HG02678 (cell line): ENCODE results near the gene PICALM.

Experiments used
- ATAC-seq: cut with Tn5 transposase; IDR thresholded peaks from one replicate; pipeline ENCODE4 v1.9.1; 2021; ENCODE audit warnings: mild to moderate bottlenecking, moderate library complexity; ENCODE audit not compliant: unreplicated experiment

Gene PICALM

DNA sequence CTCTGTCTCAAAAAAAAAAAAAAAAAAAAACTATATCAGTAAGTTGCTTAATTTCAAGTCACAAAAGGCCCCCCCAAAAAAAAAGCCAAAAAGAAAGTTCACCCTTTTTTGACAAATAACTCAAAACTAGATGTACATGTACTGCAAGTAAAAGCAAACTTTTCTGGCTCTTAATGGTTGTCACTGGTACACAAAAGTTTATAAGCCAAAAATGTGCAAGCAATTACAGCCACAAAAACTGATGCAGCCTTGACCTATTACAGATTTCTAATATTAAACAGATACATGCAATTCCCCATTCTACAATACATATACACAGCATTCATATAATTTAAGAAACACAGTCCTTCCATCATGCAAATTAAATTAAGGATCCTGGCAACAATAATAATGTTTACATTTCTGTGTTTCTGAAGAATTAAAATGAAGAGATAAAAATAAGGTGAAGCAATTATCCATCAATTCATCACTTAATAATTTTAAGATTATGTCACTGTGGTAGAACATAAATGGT lies 18.6 kb downstream of the PICALM start:
- ATAC-seq = no peak

DNA sequence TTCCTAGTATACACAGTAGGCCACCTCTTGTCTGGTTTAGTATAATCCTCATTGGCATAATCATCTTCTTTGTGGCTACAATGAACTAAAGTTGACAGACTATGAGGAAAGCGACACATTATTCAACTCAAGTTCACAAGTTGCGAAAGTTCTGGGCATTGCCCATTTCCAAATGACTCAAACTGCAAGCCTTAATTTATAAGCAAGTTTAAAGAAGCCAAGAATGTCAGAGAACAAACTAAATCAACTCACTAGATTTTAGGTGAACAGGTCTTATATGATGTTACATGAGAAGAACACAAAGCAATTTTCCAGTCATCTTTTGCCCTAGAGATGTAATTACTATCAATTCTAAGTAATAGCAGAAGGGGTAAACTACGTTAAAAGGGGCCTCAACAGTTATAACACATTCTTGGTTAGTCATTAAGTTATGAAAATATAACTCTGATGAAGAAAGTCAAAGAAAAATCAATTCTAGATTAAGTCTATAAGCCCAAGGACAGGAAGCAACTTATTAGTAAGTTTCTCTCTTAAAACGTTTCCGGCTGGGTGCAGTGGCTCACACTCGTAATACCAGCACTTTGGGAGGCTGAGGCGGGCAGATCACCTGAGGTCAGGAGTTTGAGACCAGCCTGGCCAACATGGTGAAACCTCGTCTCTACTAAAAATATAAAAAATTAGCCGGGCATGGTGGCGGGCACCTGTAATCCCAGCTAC lies 21.5 kb downstream of the PICALM start:
- peak; percentile 43 for ATAC-seq

DNA sequence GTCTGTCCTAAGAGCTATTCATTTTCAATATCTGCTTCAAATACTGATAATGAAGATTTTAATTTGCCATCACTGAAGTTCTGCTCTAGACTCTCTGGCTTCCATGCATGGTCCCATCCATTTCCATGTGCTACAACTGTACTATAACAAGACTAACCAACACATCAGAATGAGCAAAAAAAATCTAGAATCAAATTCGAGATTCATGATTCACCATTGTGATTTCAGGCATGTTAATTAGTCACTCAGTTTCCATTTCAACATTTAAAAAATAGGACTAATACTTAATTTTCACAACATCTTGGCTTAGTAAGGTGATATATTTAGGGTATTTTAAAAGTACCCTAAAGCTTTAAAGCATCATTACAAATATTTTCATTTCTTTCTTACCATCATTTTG lies 22.8 kb downstream of the PICALM start:
- ATAC-seq = no peak

DNA sequence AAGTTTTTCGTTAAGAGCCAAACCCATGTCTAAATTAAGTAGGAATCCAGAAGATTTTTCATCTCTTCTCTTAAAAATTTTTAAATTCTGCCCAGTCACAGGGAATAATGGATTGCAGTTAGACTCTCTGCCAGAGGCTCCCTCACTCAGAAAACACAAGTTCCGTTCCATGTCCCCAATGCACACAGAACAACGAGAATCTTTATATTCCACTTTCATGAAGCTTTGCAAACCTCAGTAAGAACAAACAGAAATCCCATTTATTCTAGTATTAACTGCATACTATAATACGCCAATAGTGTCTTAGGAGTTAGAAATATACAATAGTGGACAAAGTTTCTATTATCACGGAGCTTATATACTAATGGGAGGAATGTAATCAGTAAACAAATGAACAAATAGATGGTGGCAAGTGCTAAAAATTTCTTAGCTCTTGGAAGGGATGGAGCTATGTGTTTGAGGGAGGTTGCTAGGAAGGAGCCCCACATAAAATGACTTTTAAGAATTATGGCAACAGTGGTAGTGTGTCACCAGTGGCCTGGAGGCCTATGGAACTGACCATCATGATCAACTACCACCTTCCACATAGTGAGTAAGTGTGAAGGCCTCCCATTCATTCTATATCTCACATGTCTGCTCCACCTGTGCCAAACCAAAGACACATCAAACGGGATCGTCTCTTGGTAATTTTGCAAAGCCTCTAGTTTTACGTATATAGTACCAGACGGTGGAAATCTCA lies 24.9 kb downstream of the PICALM start:
- ATAC-seq = no peak

DNA sequence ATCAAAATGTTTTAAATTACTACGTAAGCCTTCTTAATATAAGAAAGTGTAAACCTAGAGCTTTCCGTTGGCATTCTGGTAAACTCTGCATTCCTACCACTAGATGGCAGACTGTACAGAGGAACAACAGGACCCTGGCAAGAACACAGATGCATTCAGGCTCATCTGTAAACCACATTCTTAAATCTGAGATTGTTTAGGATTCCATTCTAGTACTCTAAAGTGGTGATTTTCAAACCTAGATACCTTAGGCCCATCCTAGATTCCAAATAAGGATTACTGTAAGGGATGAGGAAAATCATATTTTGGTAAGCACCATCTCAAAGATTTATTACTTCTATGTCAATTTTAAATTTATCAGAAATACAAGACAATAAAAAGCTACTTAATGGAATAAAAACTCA lies 26.9 kb downstream of the PICALM start:
- ATAC-seq = peak; percentile 70

DNA sequence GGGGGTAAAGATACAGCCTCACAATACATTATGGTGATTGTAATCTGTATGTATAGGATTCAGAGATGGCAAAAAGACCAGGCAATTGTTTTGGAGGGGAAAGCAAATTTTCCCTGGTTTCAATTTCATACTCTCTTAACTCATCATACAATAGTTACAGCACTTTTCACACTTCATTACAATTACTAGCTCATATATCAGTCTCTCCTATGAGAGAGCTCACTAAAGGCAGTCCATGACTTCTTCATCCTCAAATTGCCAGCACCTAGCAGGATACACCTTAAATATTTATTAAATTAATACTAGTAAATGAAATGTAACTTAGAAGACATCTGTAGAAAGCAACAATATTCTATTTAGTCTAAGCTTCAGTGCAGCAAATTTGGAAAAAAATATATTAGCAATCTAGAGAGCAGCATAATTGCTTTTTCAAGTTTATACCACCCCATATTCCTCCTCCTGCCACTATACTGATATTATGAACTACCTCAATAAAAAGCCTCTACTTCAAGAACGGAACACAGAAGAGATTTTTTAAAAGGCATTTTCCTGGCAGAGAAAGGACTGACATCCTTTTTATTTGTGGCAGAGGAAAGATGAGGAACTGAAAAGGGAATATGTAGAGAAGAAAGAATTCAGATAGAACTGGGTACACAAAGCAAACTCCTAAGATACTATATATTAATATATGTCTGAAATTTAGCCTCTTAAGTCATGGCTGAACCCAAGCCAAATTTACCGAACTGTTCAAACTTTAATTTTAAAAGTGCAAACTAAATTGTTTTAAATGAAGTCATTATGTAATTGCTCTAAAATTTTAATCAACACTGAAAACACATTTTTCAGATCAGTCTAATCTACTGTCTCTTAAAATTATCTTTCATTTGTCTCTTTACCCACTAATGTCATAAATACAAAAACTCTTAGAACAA lies 27.7 kb downstream of the PICALM start:
- ATAC-seq = no peak

DNA sequence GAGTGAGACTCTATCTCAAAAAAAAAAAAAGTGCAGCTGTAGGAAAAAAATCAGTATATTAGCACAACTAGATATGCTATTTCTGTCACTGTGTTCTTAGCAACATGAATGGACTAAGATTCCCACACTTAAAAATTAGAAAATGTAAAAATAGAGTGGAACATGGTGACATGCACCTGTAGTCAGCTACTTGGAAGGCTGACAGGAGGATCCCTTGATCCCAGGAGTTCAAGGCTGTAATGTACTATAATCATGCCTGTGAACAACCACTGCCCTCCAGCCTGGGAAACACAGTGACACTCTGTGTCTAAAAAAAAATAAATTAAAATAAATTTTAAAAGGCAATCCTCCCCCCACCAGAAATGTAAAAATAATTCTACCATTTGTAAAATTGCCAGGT lies 29.8 kb downstream of the PICALM start:
- ATAC-seq = no peak

DNA sequence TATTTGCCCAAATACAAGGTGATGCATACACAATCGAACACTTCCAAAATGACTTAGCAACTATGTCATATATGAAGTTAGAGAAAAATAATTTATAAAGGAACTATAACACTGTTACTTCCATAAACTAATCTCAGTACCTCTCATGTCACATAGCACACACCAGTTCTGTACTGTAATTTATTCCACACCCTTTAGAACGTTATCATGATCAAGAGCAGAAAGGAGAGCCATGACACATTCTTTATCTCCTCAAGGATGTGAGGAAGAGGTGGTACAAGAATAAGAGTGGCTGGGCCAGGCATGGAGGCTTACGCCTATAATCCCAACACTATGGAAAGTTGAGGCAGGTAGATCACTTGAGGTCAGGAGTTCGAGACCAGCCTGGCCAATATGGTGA lies 31.1 kb downstream of the PICALM start:
- ATAC-seq = no peak

DNA sequence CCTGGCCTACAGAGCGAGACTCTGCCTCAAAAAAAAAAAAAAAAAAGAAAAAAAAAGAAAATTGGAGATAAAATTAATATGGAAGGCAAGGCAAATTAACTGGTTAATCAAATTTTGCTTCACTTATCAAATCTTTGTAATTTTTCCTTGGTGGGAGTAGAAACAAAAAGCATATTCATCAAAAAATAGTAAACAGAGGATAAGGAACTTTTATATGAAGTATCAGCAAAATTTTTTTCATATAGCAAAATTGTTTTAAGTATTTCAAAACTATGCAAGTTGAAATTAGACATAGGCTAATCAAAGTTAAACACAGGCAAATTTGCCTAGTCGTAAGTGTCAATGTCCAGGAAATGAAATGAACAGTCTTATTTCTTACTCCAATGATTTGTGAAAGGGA lies 33.0 kb downstream of the PICALM start:
- ATAC-seq = no peak

DNA sequence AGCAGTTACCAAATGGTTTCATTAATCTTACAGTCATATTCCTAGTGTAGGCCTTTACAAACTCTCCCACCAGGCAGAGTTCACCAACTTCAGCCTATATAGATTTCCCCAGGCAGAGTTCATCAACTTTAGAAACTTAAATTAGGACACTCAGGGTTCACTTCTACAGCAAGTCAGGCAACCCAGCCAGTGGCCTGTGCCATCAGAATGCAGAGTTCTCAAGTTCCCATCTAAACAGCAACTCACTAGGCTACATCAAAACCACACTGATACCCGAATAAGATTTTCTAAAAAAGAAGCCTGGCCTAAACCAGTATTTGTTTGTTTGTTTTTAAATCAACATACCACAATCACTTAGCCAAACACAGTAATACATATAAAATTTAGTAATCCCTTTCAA lies 33.7 kb downstream of the PICALM start:
- no peak for ATAC-seq

DNA sequence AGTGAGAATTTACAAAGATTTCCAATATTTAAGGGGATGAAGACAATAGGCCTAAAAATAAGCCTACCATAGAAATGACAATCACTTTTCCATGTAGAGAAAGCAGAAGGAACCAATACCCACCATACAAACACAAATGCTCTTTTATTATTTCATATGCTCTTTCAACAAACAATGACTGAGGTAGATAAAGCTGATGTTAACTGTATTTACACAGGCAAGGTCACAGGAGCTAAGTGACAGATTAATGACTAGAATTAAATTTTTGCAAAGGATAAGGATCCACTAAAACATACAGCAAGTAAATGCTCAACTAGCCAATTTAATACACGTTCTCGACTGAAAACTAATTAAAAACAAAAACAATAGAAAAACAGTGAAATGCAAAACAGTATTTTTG lies 34.2 kb downstream of the PICALM start:
- no peak for ATAC-seq

DNA sequence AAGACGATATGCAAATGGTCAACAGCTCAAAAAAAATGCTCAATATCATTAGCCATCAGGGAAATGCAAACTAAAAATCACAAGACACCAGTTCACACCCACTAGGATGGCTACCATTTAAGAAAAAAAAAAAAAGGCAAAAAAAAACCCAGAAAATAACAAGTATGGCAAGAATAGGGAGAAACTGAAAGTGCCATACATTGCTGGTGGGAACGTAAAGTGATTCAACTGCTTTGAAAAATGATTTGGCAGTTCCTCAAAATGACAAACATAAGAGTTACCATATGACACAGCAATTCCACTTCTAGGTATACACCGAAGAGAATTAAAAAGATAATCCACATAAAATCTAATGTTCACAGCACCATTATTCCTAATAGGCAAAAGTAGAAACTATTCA lies 47.5 kb downstream of the PICALM start:
- peak; percentile 64 for ATAC-seq

DNA sequence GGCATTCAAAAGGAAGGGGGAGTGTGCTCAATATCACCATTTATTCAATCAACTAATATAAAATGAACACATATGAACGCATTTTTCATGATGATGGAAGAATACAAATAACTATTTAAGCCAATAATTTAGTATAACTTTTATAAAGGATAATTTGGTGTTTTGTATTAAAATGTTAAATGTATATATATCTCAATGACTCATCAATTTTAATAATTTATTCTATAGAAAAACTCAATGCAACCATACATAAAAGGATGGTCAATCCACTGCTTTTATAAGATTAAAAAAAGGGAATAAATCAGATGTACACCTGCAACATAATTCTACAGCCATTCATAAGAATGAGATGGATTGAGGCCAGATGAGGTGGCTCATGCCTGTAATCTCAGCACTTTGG lies 50.6 kb downstream of the PICALM start:
- no peak for ATAC-seq

DNA sequence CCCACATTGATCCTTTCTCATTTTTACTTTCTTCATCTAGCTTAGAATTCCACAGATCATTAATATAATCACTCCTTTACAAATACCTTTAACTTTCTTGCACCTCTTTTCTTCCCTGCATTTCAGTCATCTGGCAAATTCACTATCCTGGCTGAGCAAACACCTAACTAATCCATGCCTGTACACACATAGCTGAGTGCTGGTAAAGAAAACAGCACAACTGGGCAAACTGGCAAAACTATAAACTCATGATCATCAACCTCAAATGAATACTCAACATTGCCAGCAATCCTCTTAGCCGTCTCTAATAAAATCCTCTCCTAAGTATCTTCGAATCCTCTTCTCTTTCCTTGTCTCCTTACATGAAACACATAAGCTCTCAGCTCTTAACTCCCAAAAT lies 52.4 kb downstream of the PICALM start:
- ATAC-seq = no peak

DNA sequence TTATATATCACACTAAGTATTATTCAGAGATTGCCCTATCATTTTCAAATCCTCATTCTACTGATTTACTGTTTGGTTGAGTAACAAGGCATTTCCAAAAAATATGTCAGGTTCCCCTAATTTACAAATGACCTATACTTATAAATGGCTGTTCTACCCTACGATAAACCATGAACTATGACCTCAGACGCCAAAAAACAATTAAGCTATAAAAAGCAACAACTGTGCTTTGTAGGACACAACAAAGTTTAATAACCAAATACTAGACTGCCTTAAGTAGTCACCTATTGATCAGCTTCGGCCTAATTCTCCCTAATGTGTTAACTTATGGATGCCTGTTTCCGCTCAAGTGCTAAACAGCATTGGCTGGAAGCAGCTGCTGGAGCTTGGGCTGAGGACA lies 53.2 kb downstream of the PICALM start:
- ATAC-seq = no peak

DNA sequence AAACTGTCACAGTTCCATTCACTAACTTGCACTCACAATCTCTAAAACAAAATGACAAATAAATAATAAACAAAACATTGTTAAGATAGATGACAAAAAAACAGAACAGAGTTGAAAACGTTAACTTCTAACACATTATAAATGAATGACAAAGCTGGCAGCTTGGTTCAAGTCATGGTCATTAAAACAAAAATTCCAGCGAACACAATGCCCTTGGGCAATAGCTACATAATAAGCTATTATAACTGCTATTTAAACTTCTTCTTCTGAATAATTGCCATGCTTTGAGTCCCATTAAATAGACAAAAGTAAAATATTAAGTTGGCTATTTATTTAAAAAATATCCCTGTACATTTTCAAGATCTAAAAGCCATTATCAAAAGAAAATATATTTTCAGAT lies 54.7 kb downstream of the PICALM start:
- ATAC-seq = no peak

DNA sequence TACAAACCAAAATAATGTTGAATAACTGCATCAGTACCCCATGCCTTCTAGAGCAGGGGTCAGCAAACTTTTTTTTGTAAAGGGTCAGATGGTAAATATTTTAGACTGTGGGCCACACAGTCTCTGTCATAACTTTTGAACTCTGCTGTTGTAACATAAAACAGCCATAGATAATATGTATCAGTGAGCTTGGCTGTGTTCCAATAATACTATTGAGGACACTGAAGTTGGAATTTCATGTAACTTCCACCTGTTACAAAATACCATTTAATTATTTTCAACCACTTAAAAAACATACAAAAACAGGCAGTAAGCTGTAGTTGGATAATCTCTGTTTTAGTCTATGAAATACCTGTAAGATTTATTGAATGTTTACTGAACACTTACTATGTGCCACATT lies 55.2 kb downstream of the PICALM start:
- ATAC-seq = no peak

DNA sequence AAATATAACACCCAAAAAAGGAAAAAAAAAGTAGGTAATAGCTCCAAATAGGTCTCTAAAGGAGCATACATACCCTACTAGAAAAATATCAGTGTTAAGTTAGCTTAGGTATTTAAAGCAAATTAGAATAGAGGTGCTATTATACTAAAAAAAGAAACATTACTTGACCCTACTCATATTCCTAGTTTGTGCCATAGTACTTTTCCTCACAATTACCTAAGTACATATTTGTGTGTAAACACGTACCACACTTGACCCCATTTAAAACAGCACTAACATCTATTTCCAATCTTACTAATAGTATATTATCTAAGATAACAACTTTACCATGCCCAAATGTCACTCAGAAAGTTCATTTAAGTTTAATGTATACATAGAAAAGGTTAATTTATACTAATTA lies 57.7 kb downstream of the PICALM start:
- no peak for ATAC-seq

DNA sequence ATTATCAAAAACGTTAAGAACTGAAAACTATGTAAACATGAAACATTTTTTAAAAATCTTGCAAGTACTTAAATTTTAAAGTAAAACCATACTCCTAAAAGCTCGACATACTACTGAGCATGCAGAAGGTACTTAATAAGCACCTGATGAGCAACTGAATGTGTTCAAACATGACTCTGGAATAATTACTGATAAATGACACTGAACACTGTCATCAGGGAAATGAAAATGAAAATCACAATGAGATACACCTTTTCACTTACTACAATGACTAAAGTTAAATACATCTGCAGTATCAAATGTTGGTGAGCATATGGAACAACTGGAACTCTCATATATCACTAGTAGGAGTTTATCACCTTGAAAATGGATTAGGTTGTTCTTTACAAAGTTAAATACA lies 65.2 kb downstream of the PICALM start:
- no peak for ATAC-seq

DNA sequence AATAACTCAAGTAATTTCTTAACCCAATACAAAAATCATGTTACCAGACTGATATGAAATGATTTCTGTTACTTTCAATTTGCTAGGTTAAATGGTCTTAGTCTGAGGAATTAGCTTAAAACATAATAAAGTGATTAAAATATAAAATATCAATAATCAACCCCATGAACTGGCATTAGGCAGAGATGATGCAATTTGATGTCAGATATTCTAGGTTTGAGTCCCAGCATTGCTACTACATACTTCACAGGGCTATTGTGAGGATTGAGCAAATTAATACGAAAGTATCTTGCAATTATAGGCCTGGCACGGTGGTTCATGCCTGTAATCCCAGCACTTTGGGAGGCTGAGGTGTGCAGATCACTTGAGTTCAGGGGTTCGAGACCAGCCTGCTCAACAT lies 66.5 kb downstream of the PICALM start:
- no peak for ATAC-seq

DNA sequence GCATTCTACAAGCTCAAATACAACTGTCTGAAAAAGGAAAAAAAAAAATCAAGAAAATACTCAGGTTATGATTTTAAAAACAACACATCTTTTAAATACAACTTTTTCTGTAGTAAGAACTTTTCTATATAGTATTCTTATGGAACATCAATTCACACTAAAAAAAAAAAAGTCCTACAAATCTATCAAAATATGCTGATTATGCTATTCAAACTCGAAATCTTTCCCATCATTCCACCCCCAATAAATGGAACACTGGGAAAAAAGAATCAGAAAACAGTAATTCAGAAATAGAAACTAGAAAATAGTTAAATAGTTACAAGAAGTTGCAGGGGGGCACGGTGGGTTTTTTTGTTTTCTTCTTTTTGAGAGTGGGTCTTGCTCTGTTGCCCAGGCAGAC lies 77.4 kb downstream of the PICALM start:
- ATAC-seq = no peak
